ENCODE measurements around the gene INPP4B.

GRCh38 chr4:142248946-142249345 lies 597.2 kb downstream of the INPP4B start:
- TF ChIP-seq CTCF (conservative IDR thresholded peaks at IDR 0.05; ENCODE audit: low read length) (no peak), EZH2phosphoT487 (IDR thresholded peaks at IDR 0.05; ENCODE audit: borderline replicate concordance, low read depth, low read length) (no peak)
